ENCODE data around the gene UBE2L3.
"Not testable (repeated sequence)": the region's sequence is repeated elsewhere in the genome, so short reads cannot be mapped to it uniquely, and the experiment has no call there.

UBE2L3 gene

DNA sequence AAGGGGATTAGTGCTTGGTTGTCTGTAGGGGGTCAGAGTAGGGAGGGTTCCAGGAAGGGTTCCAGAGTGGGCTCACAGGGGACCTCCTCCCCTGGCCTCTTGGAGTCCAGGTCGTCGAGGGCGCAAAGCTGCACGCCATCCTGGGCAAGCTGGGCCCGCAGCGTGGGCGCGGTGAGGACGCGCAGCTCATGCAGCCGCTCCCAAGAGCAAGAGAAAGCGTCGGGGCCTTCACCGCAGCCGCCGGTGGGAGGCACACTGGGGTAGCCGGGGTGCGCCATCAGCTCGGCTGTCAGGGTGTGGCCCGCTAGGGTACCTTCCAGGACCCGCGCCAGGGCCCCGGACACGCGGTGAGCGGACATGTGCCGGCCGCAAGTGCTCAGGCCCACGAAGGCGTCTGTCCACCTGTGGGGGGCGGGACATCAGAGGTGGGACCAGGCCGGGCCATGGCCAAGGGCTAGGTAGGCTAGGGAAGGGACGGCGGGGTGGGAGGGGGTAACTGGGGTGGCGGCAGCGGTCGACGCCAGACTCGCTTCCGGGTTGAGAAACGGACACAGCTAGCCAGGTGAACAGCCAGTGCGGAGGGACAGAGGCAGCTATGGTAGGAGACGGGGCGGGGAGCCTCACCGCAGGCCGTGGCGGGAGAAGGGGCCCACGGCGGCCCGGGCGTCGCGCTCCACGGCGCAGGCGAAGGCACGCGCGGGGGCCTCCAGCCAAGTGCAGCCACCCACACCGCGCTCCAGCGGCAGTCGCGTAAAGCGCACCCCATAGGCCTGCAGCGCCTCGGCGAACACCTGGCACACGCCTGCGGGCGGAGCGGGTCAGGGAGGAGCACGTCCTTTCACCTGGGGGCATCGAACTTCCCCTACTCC lies 61.1 kb downstream of the UBE2L3 start:
- DNase-seq, result no peak

DNA sequence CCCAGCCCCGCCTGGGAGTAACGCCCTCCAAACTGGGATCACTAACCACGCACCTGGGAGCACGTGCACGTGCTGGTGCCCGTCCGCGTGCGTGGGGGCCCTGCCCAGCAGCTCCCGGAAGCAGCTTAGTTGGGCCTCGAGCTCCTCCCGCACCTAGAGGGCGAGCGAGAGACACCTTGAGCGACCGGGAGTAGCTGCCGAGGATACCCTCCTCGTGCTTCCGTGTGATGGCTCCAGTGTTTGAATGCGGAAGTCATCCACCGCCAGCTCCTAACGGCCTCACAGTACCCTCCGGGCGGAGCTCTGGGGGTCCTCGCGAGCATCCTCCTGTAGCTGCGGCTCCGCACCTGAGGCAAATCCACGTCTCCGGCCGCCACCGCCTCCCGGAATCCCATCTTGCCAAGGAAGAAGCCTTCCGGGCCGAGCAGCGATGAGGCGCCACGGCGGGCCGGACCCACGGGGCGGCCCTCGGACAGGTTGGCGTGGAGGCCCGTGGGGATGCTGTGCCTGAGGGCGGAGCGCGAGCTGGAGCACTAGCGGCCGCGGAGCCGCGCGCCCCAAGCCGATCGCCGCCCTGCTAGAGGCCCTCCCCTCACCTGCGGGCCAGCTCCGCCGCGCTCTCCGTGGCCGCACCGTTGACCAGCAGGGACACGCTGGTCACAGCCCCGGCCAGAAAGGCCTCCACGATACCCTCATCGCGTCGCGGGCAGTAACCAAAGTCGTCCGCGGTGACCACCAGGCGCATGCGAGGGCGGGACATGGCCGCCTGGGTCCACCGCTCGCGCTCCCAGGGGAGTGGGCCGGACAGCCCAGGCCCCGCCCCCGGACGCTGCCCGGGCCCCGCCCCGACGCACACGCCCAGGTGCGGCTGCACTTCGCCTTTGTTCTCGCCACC lies 62.0 kb downstream of the UBE2L3 start, which contains the start of gene YDJC:
Gene YDJC, minus strand, starts transcription at position 768 of the 895 bp plus-strand sequence. Its CDS starts 8 bp downstream, at position 760.
- peak; percentile 92 for DNase-seq

- DNase-seq, result no peak
Observed at GRCh38 chr22:21631025-21631424, 63.5 kb downstream of the UBE2L3 start.

GRCh38 chr22:21632237-21632895 lies 64.9 kb downstream of the UBE2L3 start, which contains the start of gene CCDC116:
CCDC116 (plus strand) TSS chr22:21632760; CDS start chr22:21633182, 422 bp downstream.
- DNase-seq, result no peak

GRCh38 chr22:21632931-21633330 lies 65.4 kb downstream of the UBE2L3 start:
- no peak for DNase-seq

- no peak for DNase-seq
Observed at GRCh38 chr22:21633481-21633880, 66.0 kb downstream of the UBE2L3 start.

DNA sequence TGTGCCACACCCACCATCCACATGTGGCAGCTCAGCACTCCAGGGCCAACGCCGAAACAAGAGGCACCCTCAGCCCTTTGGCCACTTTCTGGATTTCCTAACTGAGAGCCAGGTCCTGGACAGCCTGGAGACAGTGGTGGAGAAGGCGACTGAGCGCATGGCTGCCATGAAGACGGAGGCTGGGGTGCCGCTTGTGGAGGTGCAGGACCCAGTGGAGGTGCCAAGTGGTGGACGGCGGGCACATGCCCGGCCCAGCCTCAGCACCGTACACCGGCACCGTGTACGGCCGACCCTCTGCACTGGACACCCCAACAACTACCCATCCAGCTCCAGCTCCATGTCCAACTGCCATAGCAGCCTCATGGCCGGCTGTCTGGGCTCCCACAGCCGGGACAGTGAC lies 66.6 kb downstream of the UBE2L3 start:
- DNase-seq, result no peak

- DNase-seq, result no peak
Observed at GRCh38 chr22:21634844-21635243, 67.3 kb downstream of the UBE2L3 start.

DNA sequence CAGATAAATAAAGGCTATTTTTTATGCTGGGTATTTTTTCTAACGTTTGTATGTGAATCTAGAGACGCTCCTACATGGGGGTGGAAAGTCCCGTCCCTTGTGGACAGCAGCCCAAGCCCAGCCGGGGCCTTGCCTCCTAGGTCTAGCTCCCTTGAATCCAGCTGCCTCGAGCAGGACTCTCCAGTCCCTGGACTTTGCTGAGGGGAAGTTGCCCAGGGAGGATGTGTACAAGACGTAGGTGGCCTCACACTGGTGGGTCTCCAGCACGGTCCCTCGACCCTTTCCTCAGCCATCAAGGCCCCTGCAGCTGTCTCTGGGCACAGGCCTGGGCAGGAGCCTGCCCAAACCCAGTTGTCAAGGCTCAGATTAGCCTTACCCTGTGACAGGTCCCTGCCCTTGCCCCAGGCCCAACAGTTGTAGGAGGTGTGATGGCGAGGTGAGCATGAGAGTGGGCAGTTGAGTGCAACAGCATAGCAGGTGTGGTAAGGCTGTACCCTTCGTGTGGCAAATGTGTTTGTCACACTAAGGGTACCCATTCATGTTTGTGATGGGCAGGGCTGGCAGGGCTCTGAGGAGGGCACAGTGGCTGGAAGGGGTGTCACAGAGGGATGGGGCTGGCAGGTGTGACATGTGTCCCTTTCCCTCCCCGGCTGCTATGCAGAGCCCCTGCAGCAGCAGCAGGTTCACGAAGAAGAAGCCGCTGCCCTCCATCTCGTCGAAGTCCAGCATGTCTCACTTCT lies 68.4 kb downstream of the UBE2L3 start:
- DNase-seq, result no peak

DNA sequence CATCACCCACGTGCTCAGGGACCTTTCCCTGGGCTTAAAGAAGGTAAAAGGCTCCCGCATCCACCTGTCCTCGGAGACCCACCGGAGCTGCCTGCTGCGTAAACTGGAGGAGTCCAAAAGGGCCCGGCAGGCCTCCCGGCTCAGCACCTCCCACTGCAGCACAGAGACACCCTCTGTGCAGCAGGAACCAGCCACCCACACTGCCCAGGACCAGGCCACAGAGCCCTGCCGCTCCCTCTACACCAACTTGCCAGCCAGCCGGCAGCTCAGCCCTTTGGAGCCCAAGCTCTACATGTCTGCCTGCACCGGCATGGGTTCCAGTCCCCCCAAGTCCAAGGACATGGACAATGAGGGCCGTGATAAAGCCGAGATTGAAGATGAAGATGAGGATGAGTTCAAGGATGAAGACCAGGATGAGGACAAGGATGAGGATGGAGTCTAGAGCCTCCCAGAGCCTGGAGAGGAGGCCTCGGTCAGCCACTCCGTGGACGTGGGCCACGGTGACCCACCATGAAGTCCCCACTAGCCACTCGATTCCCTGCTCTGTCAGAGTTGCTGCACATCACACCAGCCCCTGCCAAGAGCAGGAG lies 69.2 kb downstream of the UBE2L3 start:
- no peak for DNase-seq

GRCh38 chr22:21637450-21637849 lies 69.9 kb downstream of the UBE2L3 start:
- not testable (repeated sequence) for DNase-seq

- no peak for DNase-seq
Observed at GRCh38 chr22:21639359-21639758, 71.8 kb downstream of the UBE2L3 start.

GRCh38 chr22:21640810-21641209 lies 73.3 kb downstream of the UBE2L3 start:
- DNase-seq, result no peak

GRCh38 chr22:21641417-21641788 lies 73.9 kb downstream of the UBE2L3 start:
- no peak for DNase-seq

- DNase-seq, result peak; percentile 98
Observed at GRCh38 chr22:21641789-21642583, 74.5 kb downstream of the UBE2L3 start, which contains the start of gene SDF2L1. SDF2L1 (plus strand) TSS chr22:21642302; CDS start chr22:21642337, 35 bp downstream.

DNA sequence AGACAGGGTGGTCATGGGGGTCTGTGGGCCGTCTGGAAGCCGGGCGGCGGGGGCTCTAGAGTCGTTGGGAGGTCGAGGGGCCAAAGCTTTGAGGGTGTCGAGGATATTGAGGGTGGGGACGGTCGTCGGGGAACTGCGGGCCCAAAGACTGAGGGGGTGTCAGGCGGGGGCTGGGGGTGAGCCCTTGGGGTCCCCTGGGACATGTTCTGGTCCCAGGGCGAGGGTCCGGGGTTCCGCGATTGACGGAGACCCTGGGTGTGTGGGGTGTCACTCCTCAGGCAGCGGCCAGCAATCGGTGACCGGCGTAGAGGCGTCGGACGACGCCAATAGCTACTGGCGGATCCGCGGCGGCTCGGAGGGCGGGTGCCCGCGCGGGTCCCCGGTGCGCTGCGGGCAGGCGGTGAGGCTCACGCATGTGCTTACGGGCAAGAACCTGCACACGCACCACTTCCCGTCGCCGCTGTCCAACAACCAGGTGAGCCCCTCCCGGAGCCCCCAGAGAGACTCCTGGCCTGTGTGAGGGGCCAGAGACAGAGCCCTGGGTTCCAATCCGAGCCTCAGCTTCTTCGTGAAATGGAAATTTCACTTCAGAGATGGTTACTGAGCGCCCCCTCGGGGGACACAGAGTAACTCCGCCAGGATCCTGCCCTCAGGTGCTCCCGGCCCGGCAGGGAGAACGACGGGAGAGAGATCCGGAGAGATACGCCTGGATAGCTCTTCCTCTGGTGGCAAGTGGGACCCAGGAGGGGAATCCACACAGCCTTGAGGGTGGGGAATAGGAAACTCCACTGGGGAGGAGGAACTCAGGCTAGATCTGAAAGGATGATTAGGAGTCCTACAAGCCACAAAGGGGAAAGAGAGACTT lies 75.3 kb downstream of the UBE2L3 start:
- DNase-seq, result peak; percentile 69

DNA sequence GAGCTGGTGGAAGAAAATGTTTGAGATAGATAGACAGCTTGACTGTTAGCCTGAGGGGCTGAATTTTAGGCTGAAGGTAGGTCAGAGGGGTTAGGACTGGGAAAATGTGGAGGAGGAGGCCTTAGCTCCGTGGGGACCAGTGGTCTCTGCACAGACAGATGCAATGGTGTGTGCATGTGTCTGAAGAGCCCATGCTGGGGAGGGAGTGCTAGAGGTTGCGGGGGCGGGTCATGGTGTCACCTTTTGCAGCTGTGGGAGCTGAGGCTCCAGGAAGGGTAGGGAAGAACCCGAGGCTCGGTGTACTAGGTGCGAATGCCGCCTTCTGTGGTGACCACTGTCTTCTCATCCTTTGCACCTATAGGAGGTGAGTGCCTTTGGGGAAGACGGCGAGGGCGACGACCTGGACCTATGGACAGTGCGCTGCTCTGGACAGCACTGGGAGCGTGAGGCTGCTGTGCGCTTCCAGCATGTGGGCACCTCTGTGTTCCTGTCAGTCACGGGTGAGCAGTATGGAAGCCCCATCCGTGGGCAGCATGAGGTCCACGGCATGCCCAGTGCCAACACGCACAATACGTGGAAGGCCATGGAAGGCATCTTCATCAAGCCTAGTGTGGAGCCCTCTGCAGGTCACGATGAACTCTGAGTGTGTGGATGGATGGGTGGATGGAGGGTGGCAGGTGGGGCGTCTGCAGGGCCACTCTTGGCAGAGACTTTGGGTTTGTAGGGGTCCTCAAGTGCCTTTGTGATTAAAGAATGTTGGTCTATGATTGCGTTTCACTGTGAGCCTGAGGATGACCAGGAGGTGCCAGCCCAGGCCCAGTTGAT lies 76.2 kb downstream of the UBE2L3 start:
- no peak for DNase-seq

- DNase-seq, result not testable (repeated sequence)
Observed at GRCh38 chr22:21645513-21645912, 78.0 kb downstream of the UBE2L3 start.

Measured in NCI-H2171 treated with DMSO at 0.1 percent for 48 hours (cell line).